Embryonic facial prominence (tissue), 1 donor: ENCODE data around the gene VRK1.
A peak's percentile ranks its signal among the peaks of the same experiment; 100 is the strongest.
"Not testable (repeated sequence)": the region's sequence is repeated elsewhere in the genome, so short reads cannot be mapped to it uniquely, and the experiment has no call there.

Experiments used
- DNase-seq: peaks from one replicate; pipeline ENCODE4 v3.0.0-alpha.2; 2016; ENCODE audit errors: extremely low spot score

Gene VRK1, protein sequence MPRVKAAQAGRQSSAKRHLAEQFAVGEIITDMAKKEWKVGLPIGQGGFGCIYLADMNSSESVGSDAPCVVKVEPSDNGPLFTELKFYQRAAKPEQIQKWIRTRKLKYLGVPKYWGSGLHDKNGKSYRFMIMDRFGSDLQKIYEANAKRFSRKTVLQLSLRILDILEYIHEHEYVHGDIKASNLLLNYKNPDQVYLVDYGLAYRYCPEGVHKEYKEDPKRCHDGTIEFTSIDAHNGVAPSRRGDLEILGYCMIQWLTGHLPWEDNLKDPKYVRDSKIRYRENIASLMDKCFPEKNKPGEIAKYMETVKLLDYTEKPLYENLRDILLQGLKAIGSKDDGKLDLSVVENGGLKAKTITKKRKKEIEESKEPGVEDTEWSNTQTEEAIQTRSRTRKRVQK

GRCh38 chr14:96796851-96797581, at the start of gene VRK1:
VRK1 (plus strand) TSS chr14:96797382; CDS start chr14:96833472, 36,090 bp downstream.
- peak; percentile 91 for DNase-seq

DNA sequence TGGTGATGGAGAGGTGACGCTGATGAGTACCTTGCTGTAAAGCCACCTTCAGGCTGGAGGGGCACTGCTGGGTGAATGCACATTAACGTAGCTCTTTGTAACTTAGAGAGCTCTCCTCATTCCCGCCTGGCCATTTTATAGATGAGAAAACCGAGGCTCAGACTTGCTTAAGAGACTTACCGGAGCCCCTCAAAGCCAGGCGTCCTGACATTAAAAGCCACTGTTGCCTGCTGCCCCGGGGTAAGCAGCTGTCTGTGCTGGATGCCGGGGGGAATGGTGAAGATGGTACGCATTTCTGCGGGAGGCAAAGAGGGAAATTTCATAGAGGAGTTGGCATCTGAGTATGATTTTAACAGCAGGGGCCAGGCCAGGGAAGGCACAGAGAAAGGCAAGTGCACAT, 49.6 kb upstream of the VRK1 start:
- DNase-seq, result no peak

DNA sequence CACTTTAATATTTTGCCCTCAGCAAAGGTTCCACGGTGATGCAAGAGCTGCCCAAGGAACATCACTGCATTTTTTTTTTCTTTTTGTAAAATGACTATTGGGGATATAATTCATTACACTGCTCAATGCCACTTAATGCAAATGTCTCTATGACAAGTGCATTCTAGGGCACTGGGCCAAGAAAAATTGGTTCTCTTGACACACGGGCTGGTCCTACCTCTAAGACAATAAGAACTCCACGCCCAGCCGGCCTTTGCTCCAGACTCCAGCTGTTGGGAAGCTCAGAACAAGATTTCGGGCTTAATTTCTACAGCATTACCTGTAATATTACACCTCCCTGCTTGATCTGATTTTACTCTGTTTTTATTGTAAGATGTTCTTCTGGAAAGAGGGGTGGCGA, 48.8 kb upstream of the VRK1 start:
- no peak for DNase-seq

DNA sequence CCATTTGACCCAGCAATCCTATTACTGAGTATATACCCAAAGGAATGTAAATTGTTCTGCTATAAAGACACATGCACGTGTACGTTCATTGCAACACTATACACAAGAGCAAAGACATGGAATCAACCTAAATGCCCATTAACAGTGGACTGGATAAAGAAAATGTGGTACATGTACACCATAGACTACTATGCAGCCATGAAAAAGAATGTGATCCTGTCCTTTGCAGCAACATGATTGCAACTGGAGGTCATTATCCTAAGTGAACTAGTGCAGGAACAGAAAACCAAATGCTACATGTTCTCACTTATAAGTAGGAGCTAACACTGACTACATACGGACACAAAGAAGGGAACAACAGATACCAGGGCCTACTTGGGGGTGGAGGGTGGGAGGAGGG, 45.7 kb upstream of the VRK1 start:
- DNase-seq, result no peak

GRCh38 chr14:96752125-96752524, 45.1 kb upstream of the VRK1 start:
- no peak for DNase-seq

- no peak for DNase-seq
Observed at GRCh38 chr14:96752594-96752993, 44.6 kb upstream of the VRK1 start.

DNA sequence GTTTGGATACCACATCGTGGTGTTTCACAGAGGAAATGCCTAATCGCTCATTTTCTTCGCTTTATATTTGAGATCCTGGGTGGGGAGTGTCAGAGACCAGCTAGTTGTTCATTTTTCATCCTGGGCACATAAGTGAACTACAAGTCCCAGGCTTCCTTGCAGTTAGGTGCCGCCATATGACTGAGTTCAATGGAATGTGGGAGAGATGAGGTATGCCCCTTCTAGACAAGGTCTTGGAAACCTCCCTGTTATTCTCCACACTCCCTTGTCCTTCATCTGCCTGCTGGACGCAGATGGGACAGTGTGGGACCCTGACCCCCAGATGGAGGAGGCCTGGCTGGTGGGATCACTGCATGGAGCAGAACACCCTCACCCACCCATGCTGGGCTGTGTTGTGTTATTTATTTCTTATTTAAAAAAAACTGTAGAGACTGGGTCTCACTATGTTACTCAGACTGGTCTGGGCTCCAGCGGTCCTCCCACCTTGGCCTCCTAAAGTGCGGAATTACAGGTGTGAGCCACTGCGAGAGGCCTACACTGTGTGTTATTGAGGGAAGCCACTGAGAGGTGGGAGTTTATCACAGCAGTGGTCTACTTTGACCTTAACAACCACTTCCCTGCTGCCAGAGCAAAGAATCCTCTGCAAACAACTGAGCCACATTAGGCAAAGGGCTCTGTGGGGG, 42.9 kb upstream of the VRK1 start:
- DNase-seq, result no peak

- DNase-seq, result no peak
Observed at GRCh38 chr14:96754845-96755184, 42.4 kb upstream of the VRK1 start.

DNA sequence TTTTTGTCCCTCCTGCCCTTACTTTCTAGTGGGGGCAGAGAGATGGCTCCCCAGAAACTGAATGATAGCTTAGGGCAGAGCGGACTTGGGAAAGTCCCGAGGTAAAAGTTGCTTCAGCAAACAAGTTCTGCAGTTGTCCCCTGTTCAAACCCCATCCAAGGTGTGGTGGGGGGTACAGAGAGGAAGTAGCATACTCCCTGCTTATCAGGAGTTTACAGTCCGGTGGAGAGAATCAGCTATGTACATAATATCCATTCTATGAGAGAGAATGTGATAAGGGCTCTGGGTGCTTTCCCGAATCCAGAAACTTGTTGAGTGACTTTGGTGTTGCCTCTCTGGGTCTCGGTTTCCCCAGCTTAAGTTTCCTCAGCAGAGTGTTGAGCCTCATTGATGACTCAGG, 40.4 kb upstream of the VRK1 start:
- no peak for DNase-seq

GRCh38 chr14:96757456-96757855, 39.7 kb upstream of the VRK1 start:
- DNase-seq, result no peak

DNA sequence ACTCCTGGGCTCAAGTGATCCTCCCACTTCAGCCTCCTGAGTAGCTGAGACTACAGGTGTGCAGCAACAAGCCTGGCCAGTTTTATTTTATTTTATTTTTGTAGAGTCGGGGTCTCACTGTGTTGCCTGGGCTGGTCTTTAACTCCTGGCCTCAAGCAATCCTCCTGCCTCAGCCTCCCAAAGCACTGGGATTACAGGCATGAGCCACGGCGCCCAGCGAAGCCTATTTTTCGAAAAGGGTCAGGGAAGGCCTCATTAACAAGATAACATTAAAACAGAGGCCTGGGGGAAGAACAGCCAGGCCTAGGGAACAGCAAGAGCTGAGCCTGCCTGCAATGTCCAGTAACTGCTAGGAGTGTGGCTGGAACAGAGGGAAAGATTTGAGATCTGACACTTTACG, 36.1 kb upstream of the VRK1 start:
- DNase-seq, result no peak

DNA sequence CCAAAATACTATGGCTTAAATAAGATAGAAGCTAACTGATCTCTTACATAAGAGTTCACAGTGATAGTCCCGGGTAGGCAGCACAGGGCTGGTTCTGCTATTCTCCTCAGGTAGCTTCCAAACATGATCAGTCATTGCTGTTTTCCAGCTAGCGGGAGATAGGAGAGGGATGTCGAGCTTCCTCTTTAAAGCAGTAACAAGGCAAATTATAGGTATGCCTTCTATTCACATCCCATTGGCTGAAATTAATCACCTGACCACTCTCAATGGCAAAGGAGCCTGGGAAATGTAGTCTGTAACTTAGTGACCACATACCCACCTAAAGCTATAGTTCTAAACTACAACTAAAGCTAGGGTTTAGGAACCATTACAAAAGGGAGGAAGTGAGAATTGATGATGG, 34.5 kb upstream of the VRK1 start:
- peak; percentile 53 for DNase-seq

DNA sequence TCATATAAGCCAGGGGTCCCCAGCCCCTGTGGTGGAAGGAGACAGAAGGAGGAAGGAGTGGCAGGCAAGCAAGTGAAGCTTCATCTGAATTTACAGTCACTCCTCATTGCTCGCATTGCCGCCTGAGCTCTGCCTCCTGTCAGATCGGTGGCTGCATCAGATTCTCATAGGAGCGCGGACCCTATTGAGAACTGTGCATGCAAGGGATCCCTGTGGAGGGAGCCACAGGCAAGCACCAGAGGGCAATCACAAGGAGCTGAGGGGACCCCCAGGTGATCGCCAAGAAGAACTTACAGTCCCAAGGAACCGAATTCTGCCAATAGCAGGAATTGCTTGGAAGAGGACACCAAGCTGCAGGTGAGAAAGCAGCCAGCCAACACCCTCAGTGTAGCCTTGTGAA, 33.2 kb upstream of the VRK1 start:
- no peak for DNase-seq

DNA sequence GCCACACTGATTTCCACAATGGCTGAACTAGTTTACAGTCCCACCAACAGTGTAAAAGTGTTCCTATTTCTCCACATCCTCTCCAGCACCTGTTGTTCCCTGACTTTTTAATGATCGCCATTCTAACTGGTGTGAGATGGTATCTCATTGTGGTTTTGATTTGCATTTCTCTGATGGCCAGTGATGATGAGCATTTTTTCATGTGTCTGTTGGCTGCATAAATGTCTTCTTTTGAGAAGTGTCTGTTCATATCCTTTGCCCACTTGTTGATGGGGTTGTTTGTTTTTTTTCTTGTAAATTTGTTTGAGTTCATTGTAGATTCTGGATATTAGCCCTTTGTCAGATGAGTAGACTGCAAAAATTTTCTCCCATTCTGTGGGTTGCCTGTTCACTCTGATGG, 32.0 kb upstream of the VRK1 start:
- DNase-seq, result not testable (repeated sequence)

DNA sequence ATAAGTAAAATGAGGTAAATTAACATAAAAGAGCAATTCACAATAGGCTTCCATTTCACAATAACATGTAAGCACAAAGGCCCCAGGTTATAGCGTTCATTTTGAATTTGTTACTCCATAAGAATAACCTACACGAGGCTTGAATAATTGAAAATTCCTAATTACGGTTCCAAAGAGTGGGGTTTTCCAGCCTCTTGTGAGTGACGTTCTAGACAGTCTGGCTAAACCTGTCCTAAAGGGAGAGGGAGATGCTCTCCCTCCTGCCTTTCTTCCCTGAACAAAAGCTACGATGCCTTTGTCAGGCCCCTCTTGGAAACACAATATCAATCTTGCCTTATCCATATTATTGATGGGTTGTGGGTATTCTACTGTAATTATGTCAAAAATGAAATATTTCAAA, 24.3 kb upstream of the VRK1 start:
- DNase-seq, result no peak

- DNase-seq, result no peak
Observed at GRCh38 chr14:96776791-96777190, 20.4 kb upstream of the VRK1 start.

DNA sequence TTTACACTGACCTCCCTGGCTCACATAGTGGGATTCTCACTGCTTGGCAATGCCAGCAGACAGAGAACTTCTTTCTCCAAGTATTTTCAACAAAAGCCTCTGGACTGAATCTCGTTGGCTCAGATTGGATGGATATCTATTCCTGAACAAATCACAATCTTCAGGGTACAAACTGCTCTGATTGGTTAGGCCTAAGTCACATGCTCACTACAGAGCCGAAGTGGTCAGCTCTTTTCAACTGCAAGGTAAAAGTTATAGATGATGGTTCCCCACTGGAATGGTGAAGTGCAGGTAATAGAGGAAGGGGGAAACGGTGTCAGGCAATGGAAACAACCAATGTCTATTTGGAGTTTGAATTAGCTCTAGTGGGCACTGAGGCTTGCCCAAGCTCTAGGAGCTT, 16.7 kb upstream of the VRK1 start:
- no peak for DNase-seq

DNA sequence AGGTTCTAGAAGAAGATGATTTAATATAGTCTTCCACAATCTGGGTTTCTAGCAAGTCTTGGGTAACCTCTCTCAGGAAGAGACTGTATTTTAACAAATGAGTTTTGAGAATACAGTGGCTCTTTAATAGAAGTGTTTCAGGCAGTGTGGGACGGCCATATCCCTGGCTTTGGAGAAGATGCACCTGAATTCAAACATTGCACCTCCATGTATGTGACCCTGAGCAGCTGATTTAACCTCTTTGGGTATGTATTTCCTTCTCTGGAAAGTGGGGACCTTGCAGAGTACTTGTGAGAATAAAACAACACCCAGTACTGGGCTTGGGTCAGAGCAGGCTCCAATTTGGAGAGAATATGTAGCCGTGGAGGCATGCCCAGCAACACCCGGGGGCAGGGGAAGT, 15.8 kb upstream of the VRK1 start:
- no peak for DNase-seq

DNA sequence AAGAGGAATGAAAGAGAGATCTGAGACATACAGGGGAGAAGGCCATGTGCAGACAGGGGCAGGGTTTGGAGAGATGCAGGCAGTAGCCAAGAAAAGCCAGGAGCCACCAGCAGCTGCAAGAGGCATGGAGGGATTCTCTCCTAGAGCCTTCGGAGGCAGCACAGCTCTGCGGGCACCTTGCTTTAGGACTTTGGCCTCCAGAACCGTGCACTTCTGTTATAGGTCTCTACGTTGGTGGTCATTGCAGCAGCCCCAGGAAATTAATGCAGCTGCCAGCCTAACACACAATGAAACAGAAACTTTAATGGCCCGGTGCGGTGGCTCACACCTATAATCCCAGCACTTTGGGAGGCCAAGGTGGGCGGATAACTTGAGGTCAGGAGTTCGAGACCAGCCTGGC, 14.7 kb upstream of the VRK1 start:
- DNase-seq, result no peak

DNA sequence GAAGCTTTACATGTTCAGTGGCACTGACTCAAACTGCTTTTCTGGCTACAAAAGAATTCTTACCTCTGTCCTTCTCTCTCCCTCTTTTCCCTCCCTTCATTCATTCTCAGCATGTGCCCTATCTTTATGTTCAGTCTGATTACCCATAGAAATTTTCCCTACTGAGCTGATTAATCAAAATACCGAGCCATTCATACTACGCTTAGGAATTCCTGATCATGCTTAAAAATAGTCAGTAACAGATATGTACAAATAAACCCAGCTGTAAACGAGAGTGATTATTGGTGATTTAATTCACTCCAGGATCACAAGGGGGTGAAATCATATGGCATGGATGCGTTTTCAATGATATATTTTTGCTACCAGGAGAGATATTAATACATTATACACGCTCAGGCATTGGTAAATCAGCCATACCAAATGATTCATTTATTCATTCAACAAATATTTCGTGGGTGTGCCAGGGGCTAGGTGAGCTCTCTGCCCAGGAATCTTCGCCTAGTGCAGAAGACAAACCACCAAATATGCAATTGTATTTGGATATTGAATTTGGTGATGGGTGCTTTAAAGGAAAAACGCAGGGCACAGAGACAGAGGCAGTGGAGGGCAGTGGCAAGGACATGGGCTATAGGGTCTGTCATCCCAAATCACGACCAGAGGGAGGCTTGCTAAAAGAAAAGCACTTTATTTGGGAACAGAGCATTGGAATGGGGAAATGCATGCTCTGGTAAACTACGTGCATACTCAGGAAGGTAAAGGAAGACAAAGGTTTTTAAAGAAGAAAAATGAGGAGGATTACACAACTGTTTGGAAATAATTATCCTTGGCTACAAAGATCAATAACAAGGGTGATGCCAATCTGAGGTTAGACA, 13.9 kb upstream of the VRK1 start:
- DNase-seq, result no peak

DNA sequence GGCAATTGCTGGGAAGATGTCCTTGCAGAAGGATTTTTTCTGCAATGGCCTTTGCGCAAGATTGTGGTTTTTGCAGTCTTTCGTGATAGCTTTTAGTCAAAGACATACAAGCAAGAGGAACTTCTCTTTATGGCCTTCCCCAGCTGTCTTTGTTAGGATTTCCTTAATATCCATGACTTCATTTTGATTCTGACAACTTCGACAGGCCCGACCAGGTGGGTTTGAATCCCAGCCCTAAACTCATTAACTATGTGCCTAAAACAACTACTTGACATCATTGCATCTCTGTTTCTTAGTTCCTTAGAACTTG, 13.3 kb upstream of the VRK1 start:
- no peak for DNase-seq

GRCh38 chr14:96790186-96790585, 7.0 kb upstream of the VRK1 start:
- DNase-seq, result no peak
